Measurements from ENCODE around the gene TMEM18. TPM values are rescaled to one million over a fixed set of nuclear protein-coding genes. Genes with fewer than 3 reads are reported as not detected.
"Not testable (repeated sequence)": the region's sequence is repeated elsewhere in the genome, so short reads cannot be mapped to it uniquely, and the experiment has no call there.

The TMEM18 gene
- total RNA-seq, 1 experiment from 2014 or later = 49.6 TPM

DNA sequence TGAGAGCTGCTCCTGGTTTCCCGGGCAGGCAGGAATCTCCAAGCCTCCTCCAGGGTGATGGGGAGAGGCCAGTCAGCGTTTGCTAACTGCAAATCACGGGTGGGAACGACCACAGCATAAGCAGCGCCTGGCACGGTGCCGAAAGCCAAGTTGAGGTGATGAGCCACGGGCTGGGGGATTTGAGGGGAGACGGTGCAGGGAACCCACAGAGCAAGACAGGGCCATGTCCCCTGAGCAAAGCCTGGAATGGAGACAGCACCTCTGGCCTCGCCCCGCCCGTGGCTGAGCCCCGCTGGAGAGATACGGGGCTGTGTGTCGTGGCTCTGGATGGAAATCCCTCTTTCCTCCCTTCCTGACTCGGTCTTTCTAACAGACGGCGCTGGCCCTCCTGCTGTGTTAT lies 31.5 kb upstream of the TMEM18 start:
- intact Hi-C loops (cut with micrococcal nuclease; ENCODE audit: unreplicated experiment) (no loop called here), in situ Hi-C loops (cut with HindIII; ENCODE audit: low pct_unique_long_range_greater_than_20kb, low sequenced_read_pairs) (no loop called here)
- ChIA-PET POLR2A (no interaction called here), CTCF (no interaction called here)
- H3K4me3 ChIP-seq (ENCODE audit: low read depth in 2 of 2, low read length in 2 of 2) = no peak overlapping the region
- H3K27me3 ChIP-seq (ENCODE audit: control insufficient read depth, insufficient read depth, low read length) = no peaks in the 10 kb centered on the region
- no peaks in the 10 kb centered on the region for H3K9me3 ChIP-seq (ENCODE audit: control insufficient read depth, insufficient read depth, low read depth, low read length)
- TF ChIP-seq SIN3A (IDR thresholded peaks at IDR 0.05; ENCODE audit: borderline replicate concordance, insufficient read depth, low read depth, low read length) = no peak
- TF ChIP-seq, protein P1, sequence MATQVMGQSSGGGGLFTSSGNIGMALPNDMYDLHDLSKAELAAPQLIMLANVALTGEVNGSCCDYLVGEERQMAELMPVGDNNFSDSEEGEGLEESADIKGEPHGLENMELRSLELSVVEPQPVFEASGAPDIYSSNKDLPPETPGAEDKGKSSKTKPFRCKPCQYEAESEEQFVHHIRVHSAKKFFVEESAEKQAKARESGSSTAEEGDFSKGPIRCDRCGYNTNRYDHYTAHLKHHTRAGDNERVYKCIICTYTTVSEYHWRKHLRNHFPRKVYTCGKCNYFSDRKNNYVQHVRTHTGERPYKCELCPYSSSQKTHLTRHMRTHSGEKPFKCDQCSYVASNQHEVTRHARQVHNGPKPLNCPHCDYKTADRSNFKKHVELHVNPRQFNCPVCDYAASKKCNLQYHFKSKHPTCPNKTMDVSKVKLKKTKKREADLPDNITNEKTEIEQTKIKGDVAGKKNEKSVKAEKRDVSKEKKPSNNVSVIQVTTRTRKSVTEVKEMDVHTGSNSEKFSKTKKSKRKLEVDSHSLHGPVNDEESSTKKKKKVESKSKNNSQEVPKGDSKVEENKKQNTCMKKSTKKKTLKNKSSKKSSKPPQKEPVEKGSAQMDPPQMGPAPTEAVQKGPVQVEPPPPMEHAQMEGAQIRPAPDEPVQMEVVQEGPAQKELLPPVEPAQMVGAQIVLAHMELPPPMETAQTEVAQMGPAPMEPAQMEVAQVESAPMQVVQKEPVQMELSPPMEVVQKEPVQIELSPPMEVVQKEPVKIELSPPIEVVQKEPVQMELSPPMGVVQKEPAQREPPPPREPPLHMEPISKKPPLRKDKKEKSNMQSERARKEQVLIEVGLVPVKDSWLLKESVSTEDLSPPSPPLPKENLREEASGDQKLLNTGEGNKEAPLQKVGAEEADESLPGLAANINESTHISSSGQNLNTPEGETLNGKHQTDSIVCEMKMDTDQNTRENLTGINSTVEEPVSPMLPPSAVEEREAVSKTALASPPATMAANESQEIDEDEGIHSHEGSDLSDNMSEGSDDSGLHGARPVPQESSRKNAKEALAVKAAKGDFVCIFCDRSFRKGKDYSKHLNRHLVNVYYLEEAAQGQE (IDR thresholded peaks at IDR 0.05; ENCODE audit: insufficient read depth in 1 of 2, low read depth in 2 of 2, low read length in 1 of 2) = no peak
- ATAC-seq = no peak
- no peaks in the 10 kb centered on the region for H3K4me1 ChIP-seq (ENCODE audit: control insufficient read depth, insufficient read depth, low read length)
- H3K36me3 ChIP-seq (ENCODE audit: control insufficient read depth, insufficient read depth, low read length) = no peaks in the 10 kb centered on the region
- BruUV-seq (replicated peaks) = no TSS peak
- no peak for DNase-seq (ENCODE audit: low read depth, low spot score)
- H3K27ac ChIP-seq (ENCODE audit: low read length) = no peak overlapping the region

DNA sequence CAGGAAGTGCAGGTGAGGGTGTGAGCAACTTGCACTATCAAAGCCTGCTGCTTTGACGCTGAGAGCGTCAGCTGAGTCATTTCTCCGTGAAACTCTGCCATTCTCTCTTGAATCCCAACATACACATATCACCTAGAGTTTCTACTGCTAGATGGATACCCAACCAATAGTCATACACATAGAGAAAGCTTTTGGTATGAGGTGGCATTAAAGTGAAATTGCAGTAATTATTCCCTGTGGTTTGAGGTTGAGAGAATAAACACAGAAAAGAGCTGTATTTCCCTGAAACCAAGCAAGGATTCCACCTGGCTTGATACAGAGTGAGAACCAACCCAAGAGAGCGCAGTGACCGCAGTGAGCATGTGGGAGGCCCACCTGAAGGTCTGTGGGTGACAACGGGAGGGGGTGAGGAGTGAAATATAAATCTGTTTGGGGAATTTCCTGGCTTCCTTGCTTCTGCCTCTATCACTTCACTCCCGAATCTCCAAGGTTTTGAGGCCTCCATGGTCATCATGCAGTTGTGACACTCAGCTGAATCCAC lies 28.8 kb upstream of the TMEM18 start:
- no peaks in the 10 kb centered on the region for H3K36me3 ChIP-seq (ENCODE audit: control insufficient read depth, insufficient read depth, low read length)
- no TSS peak for BruUV-seq (replicated peaks)
- no peak overlapping the region for H3K4me3 ChIP-seq (ENCODE audit: low read depth in 2 of 2, low read length in 2 of 2)
- no peak for DNase-seq (ENCODE audit: low read depth, low spot score)
- TF ChIP-seq, protein P1 (IDR thresholded peaks at IDR 0.05; ENCODE audit: insufficient read depth in 1 of 2, low read depth in 2 of 2, low read length in 1 of 2) = no peak
- TF ChIP-seq POLR2AphosphoS5 (IDR thresholded peaks at IDR 0.05; ENCODE audit: low read depth, low read length) = no peak
- no peak for TF ChIP-seq SIN3A (IDR thresholded peaks at IDR 0.05; ENCODE audit: borderline replicate concordance, insufficient read depth, low read depth, low read length)
- TF ChIP-seq, protein P2, sequence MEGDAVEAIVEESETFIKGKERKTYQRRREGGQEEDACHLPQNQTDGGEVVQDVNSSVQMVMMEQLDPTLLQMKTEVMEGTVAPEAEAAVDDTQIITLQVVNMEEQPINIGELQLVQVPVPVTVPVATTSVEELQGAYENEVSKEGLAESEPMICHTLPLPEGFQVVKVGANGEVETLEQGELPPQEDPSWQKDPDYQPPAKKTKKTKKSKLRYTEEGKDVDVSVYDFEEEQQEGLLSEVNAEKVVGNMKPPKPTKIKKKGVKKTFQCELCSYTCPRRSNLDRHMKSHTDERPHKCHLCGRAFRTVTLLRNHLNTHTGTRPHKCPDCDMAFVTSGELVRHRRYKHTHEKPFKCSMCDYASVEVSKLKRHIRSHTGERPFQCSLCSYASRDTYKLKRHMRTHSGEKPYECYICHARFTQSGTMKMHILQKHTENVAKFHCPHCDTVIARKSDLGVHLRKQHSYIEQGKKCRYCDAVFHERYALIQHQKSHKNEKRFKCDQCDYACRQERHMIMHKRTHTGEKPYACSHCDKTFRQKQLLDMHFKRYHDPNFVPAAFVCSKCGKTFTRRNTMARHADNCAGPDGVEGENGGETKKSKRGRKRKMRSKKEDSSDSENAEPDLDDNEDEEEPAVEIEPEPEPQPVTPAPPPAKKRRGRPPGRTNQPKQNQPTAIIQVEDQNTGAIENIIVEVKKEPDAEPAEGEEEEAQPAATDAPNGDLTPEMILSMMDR (IDR thresholded peaks at IDR 0.05) = no peak
- TF ChIP-seq TCF7L2 (IDR thresholded peaks at IDR 0.05; ENCODE audit: low read depth, low read length) = no peak
- H3K27me3 ChIP-seq (ENCODE audit: control insufficient read depth, insufficient read depth, low read length) = no peaks in the 10 kb centered on the region
- intact Hi-C loops (cut with micrococcal nuclease; ENCODE audit: unreplicated experiment) (no loop called here), in situ Hi-C loops (cut with HindIII; ENCODE audit: low pct_unique_long_range_greater_than_20kb, low sequenced_read_pairs) (no loop called here)
- CTCF ChIA-PET = no interaction called here
- H3K27ac ChIP-seq (ENCODE audit: low read length) = no peak overlapping the region
- no peaks in the 10 kb centered on the region for H3K9me3 ChIP-seq (ENCODE audit: control insufficient read depth, insufficient read depth, low read depth, low read length)
- POLR2A ChIA-PET = no interaction called here
- no peaks in the 10 kb centered on the region for H3K4me1 ChIP-seq (ENCODE audit: control insufficient read depth, insufficient read depth, low read length)
- ATAC-seq = no peak

DNA sequence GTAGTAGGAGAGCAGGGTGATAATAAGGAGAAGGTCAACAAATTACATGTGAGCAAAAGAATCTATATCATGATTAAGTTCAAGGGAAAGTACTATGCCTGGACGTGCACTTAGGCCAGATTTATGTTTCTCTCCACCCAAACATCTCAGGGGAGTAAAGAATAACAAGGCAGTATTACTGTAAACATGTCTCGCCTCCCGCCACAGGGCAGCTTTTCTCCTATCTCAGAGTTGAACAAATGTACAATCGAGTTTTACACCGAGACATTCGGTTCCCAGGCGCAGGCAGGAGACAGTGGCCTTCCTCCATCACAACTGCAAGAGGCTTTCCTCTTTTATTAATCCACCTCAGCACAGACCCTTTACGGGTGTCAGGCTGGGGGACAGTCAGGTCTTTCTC lies 25.6 kb upstream of the TMEM18 start:
- CTCF ChIA-PET; H3K27ac ChIP-seq (ENCODE audit: low read length); intact Hi-C loops (cut with micrococcal nuclease; ENCODE audit: unreplicated experiment); BruUV-seq (replicated peaks); POLR2A ChIA-PET; H3K27me3 ChIP-seq (ENCODE audit: control insufficient read depth, insufficient read depth, low read length); in situ Hi-C loops (cut with HindIII; ENCODE audit: low pct_unique_long_range_greater_than_20kb, low sequenced_read_pairs); ATAC-seq; DNase-seq (ENCODE audit: low read depth, low spot score); H3K36me3 ChIP-seq (ENCODE audit: control insufficient read depth, insufficient read depth, low read length); H3K4me3 ChIP-seq (ENCODE audit: low read depth in 2 of 2, low read length in 2 of 2); H3K4me1 ChIP-seq (ENCODE audit: control insufficient read depth, insufficient read depth, low read length); H3K9me3 ChIP-seq (ENCODE audit: control insufficient read depth, insufficient read depth, low read depth, low read length): not testable (repeated sequence)
